ENCODE measurements around the gene PLA2G6.
"Not testable (repeated sequence)": the region's sequence is repeated elsewhere in the genome, so short reads cannot be mapped to it uniquely, and the experiment has no call there.

Gene PLA2G6

GRCh38 chr22:38126928-38127668, 54.5 kb downstream of the PLA2G6 start:
- no peak for DNase-seq

- no peak for DNase-seq
These were observed 55.9 kb downstream of the PLA2G6 start for GRCh38 chr22:38125751-38126201.

DNA sequence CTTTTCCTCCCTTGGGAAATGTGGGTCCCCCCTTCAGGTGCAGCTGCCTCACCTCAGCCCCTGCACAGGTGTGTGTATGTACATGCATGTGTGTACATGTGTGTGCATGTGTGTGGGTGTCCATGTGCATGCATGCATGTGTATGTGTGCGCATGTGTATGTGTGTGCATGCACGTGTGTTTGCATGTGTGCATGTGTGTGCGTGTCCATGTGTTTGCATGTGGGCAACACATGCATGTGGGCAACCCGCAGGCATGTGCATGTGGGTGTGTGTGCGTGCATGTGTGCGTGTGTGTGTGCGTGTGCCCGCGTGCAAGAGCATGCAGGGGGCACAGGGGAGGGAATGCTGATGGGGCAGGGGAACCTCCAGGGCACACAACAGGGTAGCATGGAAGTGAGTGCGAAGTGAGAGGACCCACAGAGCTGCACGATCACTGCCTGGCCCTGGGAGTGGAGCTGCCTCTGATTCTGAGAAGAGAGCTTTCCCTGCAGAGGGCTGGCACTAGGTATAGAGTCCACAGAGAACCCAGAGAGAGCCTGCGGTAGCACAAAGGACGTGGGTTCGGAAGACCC, 56.5 kb downstream of the PLA2G6 start:
- DNase-seq = no peak

- no peak for DNase-seq
These were observed 57.2 kb downstream of the PLA2G6 start for GRCh38 chr22:38124236-38124974.

- DNase-seq = no peak
These were observed 59.0 kb downstream of the PLA2G6 start for GRCh38 chr22:38122616-38123015.

GRCh38 chr22:38120359-38121110, 61.1 kb downstream of the PLA2G6 start:
- no peak for DNase-seq

DNA sequence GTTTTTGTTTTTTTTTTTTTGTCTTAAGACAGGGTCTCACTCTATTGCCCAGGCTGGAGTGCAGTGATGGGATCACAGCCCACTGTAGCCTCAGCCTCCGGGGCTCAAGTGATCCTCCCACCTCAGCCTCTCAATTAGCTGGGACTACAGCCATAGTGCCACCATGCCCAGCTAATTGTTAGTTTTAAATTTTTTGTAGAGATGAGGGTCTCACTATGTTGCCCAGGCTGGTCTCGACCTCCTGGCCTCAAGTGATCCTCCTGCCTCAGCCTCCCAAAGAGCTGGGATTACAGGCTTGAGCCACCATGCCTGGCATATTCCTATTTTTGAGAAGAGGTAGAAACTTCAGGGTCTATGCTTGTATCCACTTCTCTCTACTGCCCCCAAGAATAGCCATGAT, 62.9 kb downstream of the PLA2G6 start:
- not testable (repeated sequence) for DNase-seq

- DNase-seq = no peak
These were observed 63.4 kb downstream of the PLA2G6 start for GRCh38 chr22:38118182-38118581.

DNA sequence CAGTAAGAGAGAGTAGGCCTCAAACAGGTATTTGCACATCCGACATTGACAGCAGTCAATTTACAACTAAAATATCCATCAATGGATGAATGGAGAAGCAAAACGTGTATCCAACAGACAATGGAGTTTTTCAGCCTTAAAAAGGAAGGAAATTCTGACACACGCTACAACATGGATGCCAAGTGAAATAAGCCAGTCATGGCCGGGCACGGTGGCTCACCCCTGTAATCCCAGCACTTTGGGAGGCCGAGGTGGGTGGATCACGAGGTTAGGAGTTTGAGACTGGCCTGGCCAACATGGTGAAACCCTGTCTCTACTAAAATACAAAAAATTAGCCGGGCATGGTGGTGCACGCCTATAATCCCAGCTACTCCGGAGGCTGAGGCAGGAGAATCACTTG, 64.1 kb downstream of the PLA2G6 start:
- DNase-seq = not testable (repeated sequence)

- DNase-seq = no peak
These were observed 66.0 kb downstream of the PLA2G6 start for GRCh38 chr22:38115423-38116205.

DNA sequence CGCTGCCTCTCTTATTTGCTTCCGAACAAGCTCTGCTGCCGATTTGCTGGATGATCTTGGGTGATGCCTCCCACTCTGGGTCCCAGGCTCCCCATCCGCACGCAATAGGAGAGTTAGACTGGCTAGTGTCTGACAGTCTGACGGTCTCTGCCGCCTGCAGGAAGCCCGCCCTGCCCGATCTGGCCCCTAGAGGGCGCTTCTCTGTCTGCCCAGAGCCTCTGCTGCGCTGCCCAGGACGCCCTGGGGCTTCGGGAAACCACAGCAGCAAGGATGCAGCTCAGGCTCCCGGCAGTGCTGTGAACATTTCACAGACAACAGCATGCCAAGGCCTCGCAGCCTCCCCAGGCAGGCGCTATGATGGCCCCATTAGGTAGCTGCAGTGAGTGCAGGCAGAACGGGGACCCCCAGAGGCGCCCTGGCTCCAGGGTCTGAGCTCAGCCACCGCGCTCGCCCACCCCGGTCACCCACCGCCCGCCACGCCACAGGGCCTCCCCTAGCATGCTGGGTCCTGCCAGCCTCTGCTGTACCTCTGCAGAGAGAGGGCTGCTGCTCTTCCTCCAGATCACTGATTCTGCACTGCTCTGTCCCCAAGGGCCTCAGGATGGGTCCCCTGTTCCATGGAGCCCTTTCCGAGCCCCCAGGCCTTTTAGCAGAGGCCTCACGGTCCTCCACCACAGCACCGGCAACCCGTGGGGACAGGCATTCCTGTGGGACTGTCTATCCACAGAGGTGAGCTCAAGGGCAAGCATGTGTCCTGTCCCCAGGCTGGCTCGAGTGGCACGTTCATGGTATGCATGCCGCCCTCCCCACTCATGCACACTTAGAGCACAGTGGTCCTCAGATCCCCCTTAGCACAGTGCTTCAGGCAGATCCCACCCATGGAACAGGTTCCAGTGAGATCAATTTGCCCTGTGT, 66.9 kb downstream of the PLA2G6 start:
- peak; percentile 73 for DNase-seq

DNA sequence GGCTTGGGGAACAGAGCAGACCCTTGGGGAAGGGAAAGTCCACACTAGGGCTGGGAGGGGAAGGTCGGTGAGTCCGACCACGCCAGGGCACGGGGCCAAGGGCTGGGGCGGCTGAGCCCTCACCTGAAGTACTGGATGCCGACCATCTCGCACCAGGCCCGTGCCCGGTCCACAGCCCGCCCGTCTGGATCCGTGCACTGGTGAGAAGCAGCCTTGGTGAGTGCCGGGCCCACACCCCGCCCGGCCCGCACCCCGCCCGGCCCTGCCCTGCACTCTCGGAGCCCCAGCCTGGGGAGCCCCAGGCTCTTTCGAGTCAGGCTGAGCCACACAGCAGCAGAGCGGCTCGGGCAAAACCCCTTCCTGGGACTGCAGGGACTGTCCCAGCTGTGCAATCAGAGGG, 69.2 kb downstream of the PLA2G6 start:
- no peak for DNase-seq

DNA sequence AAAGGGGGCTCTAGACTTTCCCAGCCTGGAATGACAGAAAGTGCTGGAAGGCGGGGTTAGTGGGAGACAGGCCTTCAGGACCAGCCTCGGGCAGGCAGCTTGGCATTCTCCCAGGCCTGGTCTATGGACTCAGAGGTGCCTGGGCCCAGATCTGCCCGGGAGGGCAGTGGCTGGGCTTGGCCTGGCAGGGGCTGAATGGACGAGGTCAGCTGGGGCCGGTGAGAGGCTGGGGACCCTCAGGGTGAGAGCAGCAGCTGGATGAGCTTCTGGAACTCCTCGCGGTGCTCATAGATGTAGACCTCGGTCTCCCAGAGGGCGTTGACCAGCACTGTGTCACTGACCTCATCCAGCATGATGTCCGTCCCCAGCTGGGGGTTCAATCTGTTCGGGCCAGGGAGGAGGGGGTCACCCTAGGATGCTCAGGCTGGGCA, 69.7 kb downstream of the PLA2G6 start:
- DNase-seq = no peak

DNA sequence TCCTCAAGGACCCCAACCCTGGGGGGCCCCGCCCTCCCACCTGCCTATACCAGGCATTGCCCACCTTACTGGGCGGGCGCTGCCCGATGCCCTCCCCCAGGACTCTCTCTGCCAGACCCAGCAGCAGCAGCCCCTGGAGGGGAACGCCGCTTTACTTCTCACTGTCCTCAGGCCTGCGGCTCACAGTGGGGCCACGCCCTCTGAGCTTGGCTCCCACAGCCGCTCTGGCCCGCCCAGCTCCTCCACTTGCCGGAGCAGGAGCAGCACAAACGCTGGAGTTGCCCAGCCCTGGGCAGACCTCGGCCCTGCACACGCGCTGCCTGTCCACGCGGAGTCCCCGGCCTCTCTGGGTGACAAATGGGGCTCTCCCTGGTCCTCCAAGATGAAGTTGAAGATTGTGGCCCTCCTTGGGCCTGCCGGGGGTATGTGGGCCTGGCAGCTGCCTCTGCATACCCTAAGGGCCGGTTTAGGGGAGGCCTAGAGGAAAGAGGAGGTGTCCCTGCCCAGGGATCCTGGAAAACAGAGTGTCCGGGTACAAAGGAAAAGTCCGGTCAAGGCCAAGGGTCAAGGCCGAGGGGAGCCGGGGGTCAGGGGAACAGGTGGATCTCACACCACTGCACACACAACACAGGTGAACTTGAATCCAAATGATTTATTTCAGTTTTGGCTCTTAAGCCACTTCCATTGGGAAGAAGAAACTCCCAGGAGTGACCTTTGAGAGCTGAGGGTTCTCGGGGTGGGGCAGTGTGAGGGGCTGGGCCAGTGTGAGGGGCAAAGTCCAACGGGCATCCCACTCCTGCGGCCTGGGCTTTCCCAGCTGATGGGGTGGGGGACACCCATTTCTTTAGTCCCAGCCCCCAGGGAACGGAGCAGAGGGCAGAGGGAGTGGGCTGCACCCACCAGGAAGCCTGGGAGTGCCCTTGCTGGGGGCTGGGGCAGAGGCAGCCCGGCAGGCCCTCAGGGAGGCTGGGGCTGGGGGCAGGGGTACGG, 70.5 kb downstream of the PLA2G6 start:
- DNase-seq = no peak

DNA sequence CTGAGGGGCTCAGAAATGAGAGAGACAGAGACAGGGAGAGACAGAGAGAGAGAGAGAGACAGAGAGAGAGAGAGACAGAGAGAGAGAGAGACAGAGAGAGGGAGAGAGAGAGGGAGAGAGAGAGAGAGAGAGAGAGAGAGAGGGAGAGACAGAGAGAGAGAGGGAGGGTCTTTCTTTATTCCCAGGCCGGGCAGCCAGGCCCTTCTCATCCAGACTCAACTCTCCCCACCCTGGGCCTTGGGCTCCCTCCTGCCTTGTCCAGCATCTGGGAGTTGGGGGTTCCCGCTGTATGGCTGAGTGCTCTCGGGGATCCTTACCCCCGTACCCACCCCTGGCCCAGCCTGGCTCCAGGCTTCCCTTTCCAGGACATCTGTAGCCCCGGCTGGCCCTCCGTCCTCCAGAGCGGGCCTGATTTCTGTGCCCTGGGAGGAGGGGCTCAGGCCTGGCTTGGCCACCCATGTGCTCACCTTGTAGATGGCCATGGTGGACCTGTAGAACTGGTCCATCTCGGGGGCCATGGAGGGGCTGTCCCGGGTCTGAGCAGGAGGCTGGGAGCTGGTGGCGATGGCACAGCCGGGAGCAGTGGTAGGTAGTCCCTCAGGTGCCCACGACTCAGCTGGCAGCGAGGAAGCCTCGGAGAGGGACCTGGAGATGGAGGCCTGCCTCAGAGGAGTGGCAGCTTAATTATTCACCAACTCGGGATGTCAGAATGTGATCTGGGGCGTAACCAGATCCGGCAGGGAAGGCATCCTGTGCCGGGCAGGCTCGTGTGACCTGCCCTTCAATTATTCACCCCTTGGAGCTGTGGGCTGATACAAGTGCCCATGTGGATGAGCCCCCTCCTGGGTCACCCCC, 71.4 kb downstream of the PLA2G6 start, which contains the start of gene BAIAP2L2:
TSS of gene BAIAP2L2 (minus strand) at position 677 of the 855 bp plus-strand sequence. CDS start at position 518, 159 bp downstream.
- no peak for DNase-seq

- DNase-seq = no peak
These were observed 72.1 kb downstream of the PLA2G6 start for GRCh38 chr22:38109371-38110001.

- DNase-seq = no peak
These were observed 72.9 kb downstream of the PLA2G6 start for GRCh38 chr22:38108561-38109319.

Measured in activated CD4-positive, alpha-beta T cell treated with anti-CD3 and anti-CD28 coated beads, Interleukin-2, amount 50 U/mL, for 1 hour (primary cell).